ENCODE data around the gene MMP25. TPM values are rescaled to one million over a fixed set of nuclear protein-coding genes. Genes with fewer than 3 reads are reported as not detected.
"Not testable (repeated sequence)": the region's sequence is repeated elsewhere in the genome, so short reads cannot be mapped to it uniquely, and the experiment has no call there.

MMP25 gene
- total RNA-seq, 2 experiments from 2014 or later, result 0.42 to 0.80 TPM

GRCh38 chr16:3073448-3073847 is 27.1 kb downstream of the MMP25 start:
- no peaks in the 10 kb centered on the region for H3K9me3 ChIP-seq (ENCODE audit: control insufficient read depth in 1 of 2, insufficient read depth in 1 of 2, low read length in 2 of 2)
- CTCF ChIA-PET, result no interaction called here
- POLR2A ChIA-PET, result interaction anchor here (1.0 to 5.9 kb wide), 5 partner anchors 8 to 55 kb away, joined by 3 to 137 read pairs (median 58); partner anchors contain the start of genes IL32 and ZSCAN10
- no peak for TF ChIP-seq CTCF (IDR thresholded peaks at IDR 0.05)
- no peaks in the 10 kb centered on the region for H3K27me3 Mint-ChIP-seq
- peaks cover 91% of the 10 kb centered on the region for H3K4me1 Mint-ChIP-seq (ENCODE audit: low read depth)
- no peak for ATAC-seq (ENCODE audit: poor library complexity)
- H3K36me3 ChIP-seq (ENCODE audit: insufficient read depth, low read length), result peaks cover 16% of the 10 kb centered on the region
- H3K4me1 ChIP-seq (ENCODE audit: insufficient read depth, low read length), result peaks cover 99% of the 10 kb centered on the region
- H3K27ac ChIP-seq (ENCODE audit: low read depth in 1 of 2, low read length in 2 of 2), result peak overlapping the region in 1 of 2 donors; percentile 50
- peaks cover 20% of the 10 kb centered on the region for H3K36me3 Mint-ChIP-seq (ENCODE audit: low read depth)
- no peaks in the 10 kb centered on the region for H3K27me3 ChIP-seq (ENCODE audit: control insufficient read depth in 1 of 2, insufficient read depth in 2 of 2, low read length in 2 of 2)
- no peak for DNase-seq
- no peaks in the 10 kb centered on the region for H3K9me3 Mint-ChIP-seq
- intact Hi-C loops (cut with DNase I, micrococcal nuclease), result no loop called here
- peak overlapping the region; percentile 47 for H3K4me3 Mint-ChIP-seq
- H3K27ac Mint-ChIP-seq, result peak overlapping the region; percentile 95
- peak overlapping the region; percentile 20 for H3K4me3 ChIP-seq (ENCODE audit: low read length)

GRCh38 chr16:3074860-3075522 is 28.6 kb downstream of the MMP25 start:
- Mint-ChIP-seq H3K4me1 (ENCODE audit: low read depth) (peaks cover 93% of the 10 kb centered on the region), H3K27me3 (no peaks in the 10 kb centered on the region), H3K9me3 (no peaks in the 10 kb centered on the region), H3K36me3 (ENCODE audit: low read depth) (peaks cover 4% of the 10 kb centered on the region), H3K4me3 (peak overlapping the region; percentile 77), H3K27ac (peak overlapping the region; percentile 95)
- ChIA-PET CTCF (interaction anchor here (0.9 to 4.7 kb wide), 3 partner anchors 16 to 54 kb away, joined by 3 to 24 read pairs (median 4); no protein-coding TSS in a partner anchor), POLR2A (interaction anchor here (0.7 to 5.9 kb wide), 23 partner anchors 9 to 363 kb away, joined by 3 to 137 read pairs (median 8); partner anchors contain the start of genes FLYWCH2, IL32, ZNF213 and ZNF263)
- ATAC-seq (ENCODE audit: poor library complexity) (peak; percentile 89), DNase-seq (peak; percentile 58 to 95 (median 82))
- Histone ChIP-seq H3K27me3 (ENCODE audit: control insufficient read depth in 1 of 2, insufficient read depth in 2 of 2, low read length in 2 of 2) (no peaks in the 10 kb centered on the region), H3K27ac (ENCODE audit: low read depth in 1 of 2, low read length in 2 of 2) (peak overlapping the region; percentile 80 to 86), H3K4me3 (ENCODE audit: low read length) (peak overlapping the region; percentile 34), H3K9me3 (ENCODE audit: control insufficient read depth in 1 of 2, insufficient read depth in 1 of 2, low read length in 2 of 2) (peaks cover 0 to 2% of the 10 kb centered on the region in 2 experiments), H3K4me1 (ENCODE audit: insufficient read depth, low read length) (peaks cover 96% of the 10 kb centered on the region), H3K36me3 (ENCODE audit: insufficient read depth, low read length) (peaks cover 1% of the 10 kb centered on the region)
- intact Hi-C loops (cut with DNase I, micrococcal nuclease), result no loop called here
- no peak for TF ChIP-seq CTCF (IDR thresholded peaks at IDR 0.05)

- Mint-ChIP-seq H3K36me3 (ENCODE audit: low read depth) (no peaks in the 10 kb centered on the region), H3K27ac (peak overlapping the region; percentile 95), H3K4me3 (peak overlapping the region; percentile 77), H3K4me1 (ENCODE audit: low read depth) (peaks cover 92% of the 10 kb centered on the region), H3K9me3 (no peaks in the 10 kb centered on the region), H3K27me3 (no peaks in the 10 kb centered on the region)
- H3K9me3 ChIP-seq (ENCODE audit: control insufficient read depth in 1 of 2, insufficient read depth in 1 of 2, low read length in 2 of 2), result peaks cover 0 to 3% of the 10 kb centered on the region in 2 experiments
- DNase-seq (peak in 2 of 14 experiments; percentile 56 to 60), ATAC-seq (ENCODE audit: poor library complexity) (peak; percentile 21)
- H3K36me3 ChIP-seq (ENCODE audit: insufficient read depth, low read length), result no peaks in the 10 kb centered on the region
- H3K4me3 ChIP-seq (ENCODE audit: low read length), result peak overlapping the region; percentile 34
- TF ChIP-seq CTCF (IDR thresholded peaks at IDR 0.05), result no peak
- no peaks in the 10 kb centered on the region for H3K27me3 ChIP-seq (ENCODE audit: control insufficient read depth in 1 of 2, insufficient read depth in 2 of 2, low read length in 2 of 2)
- intact Hi-C loops (cut with DNase I, micrococcal nuclease), result no loop called here
- H3K27ac ChIP-seq (ENCODE audit: low read depth in 1 of 2, low read length in 2 of 2), result peak overlapping the region; percentile 80 to 86
- ChIA-PET CTCF (interaction anchor here (1.0 to 4.7 kb wide), 3 partner anchors 10 to 54 kb away, joined by 3 to 24 read pairs (median 4); partner anchors contain the start of gene IL32), POLR2A (interaction anchor here (0.6 to 5.9 kb wide), 19 partner anchors 10 to 208 kb away, joined by 3 to 137 read pairs (median 13); partner anchors contain the start of genes FLYWCH2, IL32, ZNF213 and ZNF263)
- H3K4me1 ChIP-seq (ENCODE audit: insufficient read depth, low read length), result peaks cover 95% of the 10 kb centered on the region
These were observed 29.2 kb downstream of the MMP25 start for GRCh38 chr16:3075523-3075915.

GRCh38 chr16:3075946-3076345 is 29.6 kb downstream of the MMP25 start:
- H3K36me3 Mint-ChIP-seq (ENCODE audit: low read depth); H3K9me3 Mint-ChIP-seq; H3K36me3 ChIP-seq (ENCODE audit: insufficient read depth, low read length); H3K27me3 ChIP-seq (ENCODE audit: control insufficient read depth in 1 of 2, insufficient read depth in 2 of 2, low read length in 2 of 2); H3K9me3 ChIP-seq (ENCODE audit: control insufficient read depth in 1 of 2, insufficient read depth in 1 of 2, low read length in 2 of 2); ATAC-seq (ENCODE audit: poor library complexity); H3K27me3 Mint-ChIP-seq: not testable (repeated sequence)
- Mint-ChIP-seq H3K4me3 (peak overlapping the region; percentile 80), H3K27ac (peak overlapping the region; percentile 95), H3K4me1 (ENCODE audit: low read depth) (peaks cover 92% of the 10 kb centered on the region)
- POLR2A ChIA-PET, result interaction anchor here (0.6 to 5.9 kb wide), 17 partner anchors 11 to 207 kb away, joined by 3 to 137 read pairs (median 13); partner anchors contain the start of genes IL32, ZNF213, ZNF263 and ZSCAN10
- intact Hi-C loops (cut with DNase I, micrococcal nuclease), result loop anchor here in 1 of 2 experiments (2.0 kb wide), 1 partner anchor 23 kb away; the partner anchor contains the start of gene ZSCAN10
- peak overlapping the region; percentile 80 to 86 for H3K27ac ChIP-seq (ENCODE audit: low read depth in 1 of 2, low read length in 2 of 2)
- peak overlapping the region; percentile 34 for H3K4me3 ChIP-seq (ENCODE audit: low read length)
- peaks cover 95% of the 10 kb centered on the region for H3K4me1 ChIP-seq (ENCODE audit: insufficient read depth, low read length)
- CTCF ChIA-PET, result interaction anchor here (1.0 to 4.7 kb wide), 5 partner anchors 11 to 72 kb away, joined by 3 to 24 read pairs (median 4); partner anchors contain the start of gene IL32
- DNase-seq, result peak in 1 of 14 experiments; percentile 21
